Pancreas (tissue), 10 donors: ENCODE data around the gene NEUROD2. TPM values are rescaled to one million over a fixed set of nuclear protein-coding genes. Genes with fewer than 3 reads are reported as not detected.

Source experiments
- ATAC-seq, 4 donors: fragments of 200-7000 bp; cut with Tn5 transposase; one replicate each; pipeline versions ENCODE4 v1.8.0 to v1.9.1; 2020; ENCODE audit warnings: mild to moderate bottlenecking in 4 of 4, moderate library complexity in 4 of 4
- DNase-seq, 6 donors: peaks; one replicate each; pipeline ENCODE4 v3.0.0-alpha.2; 2020
- FAIRE-seq: peaks from 2 replicates; lab custom pipeline; 2012; peaks lifted over from hg19 to GRCh38; lab: Jason Lieb, UNC
- H3K27ac ChIP-seq, 4 donors: fragments of 200-600 bp; sonication (generic); 1 replicate in 3 of 4; 2 replicates in 1 of 4; pipeline versions ENCODE4 v1.5.0 to v1.8.0; 2020
- H3K27me3 ChIP-seq, 4 donors: fragments of 200-600 bp; one replicate each; pipeline ENCODE4 v1.8.0; 2021
- H3K36me3 ChIP-seq, 3 donors: fragments of 200-600 bp; sonication (generic) in 1 of 3; one replicate each; pipeline versions ENCODE4 v1.5.0 to v1.8.0; 2020 to 2021
- H3K4me1 ChIP-seq, 3 donors: fragments of 200-600 bp; one replicate each; pipeline ENCODE4 v1.8.0; 2021
- H3K4me3 ChIP-seq, 4 donors: fragments of 200-600 bp; sonication (generic) in 2 of 4; one replicate each; pipeline versions ENCODE4 v1.5.0 to v1.8.0; 2020 to 2021
- H3K9me3 ChIP-seq, 4 donors: fragments of 200-600 bp; one replicate each; pipeline ENCODE4 v1.8.0; 2021
- WGBS, 2 donors: extraction: QIAGEN DNeasy Blood & Tissue Kit; methylation state at CpG; one replicate each; pipeline ENCODE4 v1.1.7; 2013; 5-methylcytosine and 5-hydroxymethylcytosine counted together
- intact Hi-C, 3 donors: fragments of 100-400 bp; cut with DNase I; formaldehyde crosslinking; loops; one replicate each; pipeline versions ENCODE4 v1.11.1 to v1.14.2; 2022
- polyA plus RNA-seq, 2 donors: library from polyadenylated mRNA; stranded (reverse); fragments of 200-250 nt; gene quantifications; one replicate each; pipeline ENCODE4 v1.2.3, GENCODE V29; 2013
- total RNA-seq, 6 donors: library from RNA; stranded (reverse); fragmentation: NEBNext Ultra II Directional in 4 of 6; extraction: Animal tissue kit (Norgen Biotek cat#: 25700) in 4 of 6; gene quantifications; one replicate each; pipeline versions ENCODE4 v1.2.1 to v1.2.4, GENCODE V29; 2021 to 2023
- TF ChIP-seq, protein P1 (sequence below), 4 donors: fragments of 200-600 bp; sonication (generic) in 3 of 4; IDR thresholded peaks; one replicate each; pipeline versions ENCODE4 v1.5.0 to v1.8.0; 2021; ENCODE audit warnings: antibody characterized with exemption in 4 of 4
- donor health status: healthy with polysubstance abuse.
- donor health status: DM: no; HTN: no; CAD: no; lungs with moderate emphysema.
- donor health status: DM: no; HTN: no; CAD: no.
- donor health status: control.
- donor health status: control.
- donor health status: Bipolar disorder and iron deficiency.
- donor health status: DM: yes; HTN: yes; CAD: no.
- donor health status: DM: no; HTN: no; CAD: no.
- donor health status: DM: no; HTN: no; CAD: no.
- donor health status: DM: yes; HTN: yes; CAD: no.

Gene NEUROD2
- total and polyA plus RNA-seq, 8 donors: 0.04 TPM; not detected in 7

DNA sequence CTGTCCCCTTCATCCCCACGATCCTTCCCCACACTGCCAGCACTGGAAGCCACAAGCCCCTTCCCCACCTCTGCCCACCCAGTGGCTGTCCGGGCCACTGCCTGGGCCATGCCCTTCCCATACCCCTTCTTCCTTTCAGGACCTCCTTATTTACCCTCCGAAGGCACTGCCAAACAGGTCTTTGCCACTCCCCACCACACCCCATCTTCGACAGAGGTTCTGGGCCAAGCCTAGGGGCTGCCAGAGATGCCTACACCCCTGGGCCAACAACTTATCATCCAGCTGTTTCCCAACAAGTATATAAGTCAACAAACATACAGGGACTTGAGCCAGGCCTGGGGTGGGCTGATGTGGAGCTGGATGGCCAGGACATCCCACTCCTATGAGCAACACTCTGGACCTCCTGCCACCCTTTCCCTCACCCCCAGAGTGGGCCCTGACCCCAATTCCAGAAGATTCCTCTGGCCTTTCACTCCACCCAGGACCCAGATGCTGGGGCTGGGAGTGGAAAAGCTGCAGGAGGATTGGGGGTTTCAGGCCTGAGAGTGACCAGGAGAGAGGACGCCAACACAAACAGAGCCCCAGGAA is 17.6 kb upstream of the NEUROD2 start:
- Histone ChIP-seq H3K36me3 (no peaks in the 10 kb centered on the region), H3K9me3 (no peaks in the 10 kb centered on the region), H3K27ac (no peak overlapping the region), H3K27me3 (no peaks in the 10 kb centered on the region), H3K4me1 (peaks cover 0 to 4% (median 3%) of the 10 kb centered on the region in 3 donors), H3K4me3 (no peak overlapping the region)
- intact Hi-C loops: no loop called here
- ATAC-seq (no peak), DNase-seq (peak in 1 of 6 donors; percentile 8), FAIRE-seq (no peak)
- TF ChIP-seq, protein P1, sequence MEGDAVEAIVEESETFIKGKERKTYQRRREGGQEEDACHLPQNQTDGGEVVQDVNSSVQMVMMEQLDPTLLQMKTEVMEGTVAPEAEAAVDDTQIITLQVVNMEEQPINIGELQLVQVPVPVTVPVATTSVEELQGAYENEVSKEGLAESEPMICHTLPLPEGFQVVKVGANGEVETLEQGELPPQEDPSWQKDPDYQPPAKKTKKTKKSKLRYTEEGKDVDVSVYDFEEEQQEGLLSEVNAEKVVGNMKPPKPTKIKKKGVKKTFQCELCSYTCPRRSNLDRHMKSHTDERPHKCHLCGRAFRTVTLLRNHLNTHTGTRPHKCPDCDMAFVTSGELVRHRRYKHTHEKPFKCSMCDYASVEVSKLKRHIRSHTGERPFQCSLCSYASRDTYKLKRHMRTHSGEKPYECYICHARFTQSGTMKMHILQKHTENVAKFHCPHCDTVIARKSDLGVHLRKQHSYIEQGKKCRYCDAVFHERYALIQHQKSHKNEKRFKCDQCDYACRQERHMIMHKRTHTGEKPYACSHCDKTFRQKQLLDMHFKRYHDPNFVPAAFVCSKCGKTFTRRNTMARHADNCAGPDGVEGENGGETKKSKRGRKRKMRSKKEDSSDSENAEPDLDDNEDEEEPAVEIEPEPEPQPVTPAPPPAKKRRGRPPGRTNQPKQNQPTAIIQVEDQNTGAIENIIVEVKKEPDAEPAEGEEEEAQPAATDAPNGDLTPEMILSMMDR (IDR thresholded peaks at IDR 0.05): no peak
- WGBS, 2 donors: 36 to 57% methylated on average over 4 to 5 of the region's 5 CpGs

DNA sequence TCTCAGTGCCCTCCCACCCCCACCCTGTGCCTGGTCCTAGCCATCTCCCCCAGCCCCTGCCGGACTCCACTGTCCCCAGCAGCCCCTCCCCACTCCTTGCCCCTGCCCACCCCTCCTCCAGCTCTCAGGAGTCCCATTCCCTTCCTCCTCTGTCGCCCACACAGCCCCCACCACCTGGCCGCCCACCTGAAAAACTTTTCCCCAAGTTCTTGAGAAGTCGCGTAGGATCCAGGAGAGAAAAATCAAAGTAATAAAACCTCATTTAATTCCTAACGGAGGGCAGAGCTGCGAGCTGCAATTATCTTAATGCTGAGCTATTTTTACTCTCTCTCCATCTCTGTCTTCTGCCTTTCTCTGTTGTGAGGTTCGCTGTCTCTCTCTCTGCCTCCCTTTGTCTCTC is 16.6 kb upstream of the NEUROD2 start:
- Histone ChIP-seq H3K36me3 (no peaks in the 10 kb centered on the region), H3K4me1 (peaks cover 0 to 4% (median 3%) of the 10 kb centered on the region in 3 donors), H3K4me3 (no peak overlapping the region), H3K9me3 (no peaks in the 10 kb centered on the region), H3K27ac (no peak overlapping the region), H3K27me3 (no peaks in the 10 kb centered on the region)
- no peak for ATAC-seq
- peak in 2 of 6 donors; percentile 10 to 24 for DNase-seq
- TF ChIP-seq, protein P1 (IDR thresholded peaks at IDR 0.05): no peak
- intact Hi-C loops: loop anchor here in 2 of 3 donors (5.0 kb wide), 3 partner anchors 72 to 133 kb away; no protein-coding TSS in a partner anchor
- no peak for FAIRE-seq
- 65 to 75% methylated on average over 8 of the region's 8 CpGs for WGBS, 2 donors

DNA sequence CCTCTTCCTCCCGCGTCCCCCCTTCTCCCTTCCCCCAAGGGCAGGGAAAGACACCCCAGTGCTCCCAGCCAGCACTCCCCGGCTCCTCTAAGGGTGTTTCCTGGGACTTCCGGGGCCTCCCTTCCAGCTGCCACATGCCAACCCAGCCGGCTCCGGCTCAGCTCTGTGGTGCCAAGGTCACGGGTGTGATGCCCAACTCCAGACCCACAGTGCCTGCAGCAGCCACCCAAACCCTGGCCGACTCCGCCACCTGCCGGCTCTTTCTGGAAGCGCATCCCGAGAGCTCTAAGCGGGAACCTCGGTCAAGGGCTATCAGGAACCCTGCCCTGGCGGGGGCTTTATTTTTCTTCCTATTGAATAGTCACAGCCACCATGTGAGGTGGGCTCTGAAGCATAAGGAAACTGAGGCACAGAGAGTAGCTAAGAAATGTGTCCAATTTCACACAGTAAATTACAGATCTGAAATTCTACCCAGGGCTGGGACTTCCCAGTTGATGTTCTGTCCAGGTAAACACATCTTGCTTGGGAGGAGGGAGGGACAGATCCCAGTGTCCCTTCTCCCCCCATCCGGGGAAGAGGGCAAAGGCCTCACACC is 15.7 kb upstream of the NEUROD2 start:
- H3K4me1 ChIP-seq: peaks cover 0 to 8% (median 4%) of the 10 kb centered on the region in 3 donors
- intact Hi-C loops: loop anchor here in 2 of 3 donors (5.0 kb wide), 3 partner anchors 71 to 134 kb away; no protein-coding TSS in a partner anchor
- DNase-seq (peak; percentile 89 to 99 (median 96)), FAIRE-seq (no peak), ATAC-seq (peak; percentile 86 to 89 (median 88))
- no peak overlapping the region for H3K27ac ChIP-seq
- no peaks in the 10 kb centered on the region for H3K9me3 ChIP-seq
- no peak overlapping the region for H3K4me3 ChIP-seq
- H3K27me3 ChIP-seq: no peaks in the 10 kb centered on the region
- no peaks in the 10 kb centered on the region for H3K36me3 ChIP-seq
- 3% methylated on average over 16 of the region's 16 CpGs for WGBS, 2 donors
- TF ChIP-seq, protein P1 (IDR thresholded peaks at IDR 0.05): peak; percentile 90 to 95 (median 93)

DNA sequence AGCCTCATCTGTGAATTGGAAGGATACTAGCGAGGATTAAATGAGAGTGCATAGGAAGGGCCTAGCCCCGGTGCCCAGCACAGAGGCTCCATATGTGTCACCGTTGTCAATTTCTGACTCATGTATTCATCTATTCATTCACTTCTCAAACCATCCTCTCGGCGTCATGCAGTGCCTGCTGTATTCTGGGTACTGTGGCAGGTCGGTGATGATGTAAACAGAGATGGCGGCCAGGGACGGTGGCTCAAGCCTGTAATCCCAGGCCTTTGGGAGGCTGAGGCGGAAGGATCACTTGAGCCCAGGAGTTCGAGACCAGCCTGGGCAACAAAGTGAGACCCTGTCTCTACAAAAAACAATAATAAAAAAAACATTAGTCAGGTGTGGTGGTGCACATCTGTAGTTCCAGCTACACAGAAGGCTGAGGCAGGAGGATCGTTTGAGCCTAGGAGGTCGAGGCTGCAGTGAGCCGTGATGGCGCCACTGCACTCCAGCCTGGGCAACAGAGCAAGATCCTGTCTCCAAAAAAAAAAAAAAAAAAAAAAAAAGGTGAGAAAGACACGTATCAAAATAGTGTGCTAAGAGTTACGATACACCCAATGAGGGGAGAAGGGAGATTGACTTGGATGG is 14.8 kb upstream of the NEUROD2 start:
- Histone ChIP-seq H3K36me3 (no peaks in the 10 kb centered on the region), H3K27ac (no peak overlapping the region), H3K9me3 (no peaks in the 10 kb centered on the region), H3K4me1 (peaks cover 0 to 8% (median 4%) of the 10 kb centered on the region in 3 donors), H3K27me3 (no peaks in the 10 kb centered on the region), H3K4me3 (no peak overlapping the region)
- WGBS, 2 donors: 47 to 55% methylated on average over 16 of the region's 16 CpGs
- no peak for FAIRE-seq
- ATAC-seq: no peak
- intact Hi-C loops: loop anchor here in 2 of 3 donors (5.0 kb wide), 3 partner anchors 70 to 135 kb away; no protein-coding TSS in a partner anchor
- DNase-seq: no peak
- TF ChIP-seq, protein P1 (IDR thresholded peaks at IDR 0.05): no peak
